Stomach (tissue), 9 donors: ENCODE measurements around the gene GSTCD. TPM values are rescaled to one million over a fixed set of nuclear protein-coding genes. Genes with fewer than 3 reads are reported as not detected.
"Not testable (repeated sequence)": the region's sequence is repeated elsewhere in the genome, so short reads cannot be mapped to it uniquely, and the experiment has no call there.

ENCODE experiments used
- DNase-seq, 2 donors: peaks; one replicate each; pipeline versions ENCODE4 v3.0.0 to v3.0.0-alpha.2; 2013 to 2019
- H3K27ac ChIP-seq, 5 donors: fragments of 200-600 bp in 4 of 5; sonication (generic) in 4 of 5; one replicate each; pipeline ENCODE4 v1.5.1; 2013 to 2019; ENCODE audit warnings: mild to moderate bottlenecking in 1 of 5, moderate library complexity in 1 of 5
- H3K27me3 ChIP-seq, 3 donors: fragments of 200-600 bp; sonication (generic); one replicate each; pipeline ENCODE4 v1.5.1; 2017 to 2019; ENCODE audit warnings: mixed run types in 1 of 3
- H3K36me3 ChIP-seq, 4 donors: fragments of 200-600 bp; sonication (generic); 1 replicate in 3 of 4; 2 replicates in 1 of 4; pipeline ENCODE4 v1.5.1; 2016 to 2019
- H3K4me1 ChIP-seq, 4 donors: fragments of 200-600 bp; sonication (generic); one replicate each; pipeline ENCODE4 v1.5.1; 2016 to 2019
- H3K4me3 ChIP-seq, 4 donors: fragments of 200-600 bp; sonication (generic) in 3 of 4; one replicate each; pipeline ENCODE4 v1.5.1; 2016 to 2019; ENCODE audit warnings: mild to moderate bottlenecking in 1 of 4
- H3K9me3 ChIP-seq, 4 donors: fragments of 200-600 bp; sonication (generic); one replicate each; pipeline ENCODE4 v1.5.1; 2016 to 2019
- EP300 ChIP-seq: sonication (generic); formaldehyde crosslinking; IDR thresholded peaks from one replicate; pipeline ENCODE4 v1.6.1; 2017; ENCODE audit warnings: antibody characterized with exemption
- POLR2A ChIP-seq, 4 donors: fragments of 450-650 bp; IDR thresholded peaks; one replicate each; pipeline ENCODE4 v1.6.1; 2016; ENCODE audit warnings: antibody characterized with exemption in 4 of 4, control low read depth in 2 of 4, mild to moderate bottlenecking in 1 of 4, moderate library complexity in 1 of 4
- POLR2AphosphoS5 ChIP-seq, 3 donors: sonication (generic); formaldehyde crosslinking; IDR thresholded peaks; one replicate each; pipeline ENCODE4 v1.6.1; 2016; ENCODE audit warnings: antibody characterized with exemption in 3 of 3
- WGBS, 5 donors: extraction: QIAGEN DNeasy Blood & Tissue Kit in 3 of 5; methylation state at CpG; one replicate each; pipeline versions ENCODE4 v1.1.5 to v1.1.7; 2013 to 2018; 5-methylcytosine and 5-hydroxymethylcytosine counted together
- intact Hi-C: fragments of 100-400 bp; cut with DNase I; formaldehyde crosslinking; loops from one replicate; pipeline ENCODE4 v1.15.1; 2023; ENCODE audit warnings: low total_unique reads
- polyA plus RNA-seq, 3 donors: library from polyadenylated mRNA; stranded (reverse); fragments of 200-250 nt; gene quantifications; one replicate each; pipeline ENCODE4 v1.2.3, GENCODE V29; 2013
- total RNA-seq, 5 donors: library from RNA; depleted of rRNA; stranded (reverse); fragments of >200 nt; gene quantifications; one replicate each; pipeline versions ENCODE4 v1.1.0 to v1.2.3, GENCODE V29; 2014 to 2016
- TF ChIP-seq, protein P1 (sequence below), 7 experiments: fragments of 450-650 bp in 4 of 7; fragments of 200-600 bp in 3 of 7; sonication (generic) in 3 of 7; IDR thresholded peaks; one replicate each; pipeline ENCODE4 v1.5.1; 2016 to 2019; ENCODE audit warnings: antibody characterized with exemption in 7 of 7, control low read depth in 2 of 7, mild to moderate bottlenecking in 1 of 7
- donor health status: healthy with polysubstance abuse.
- donor health status: Bipolar disorder and iron deficiency.
- donor health status: healthy.

Gene GSTCD
- total and polyA plus RNA-seq, 8 donors, result 1.6 to 129 (median 8.1) TPM

DNA sequence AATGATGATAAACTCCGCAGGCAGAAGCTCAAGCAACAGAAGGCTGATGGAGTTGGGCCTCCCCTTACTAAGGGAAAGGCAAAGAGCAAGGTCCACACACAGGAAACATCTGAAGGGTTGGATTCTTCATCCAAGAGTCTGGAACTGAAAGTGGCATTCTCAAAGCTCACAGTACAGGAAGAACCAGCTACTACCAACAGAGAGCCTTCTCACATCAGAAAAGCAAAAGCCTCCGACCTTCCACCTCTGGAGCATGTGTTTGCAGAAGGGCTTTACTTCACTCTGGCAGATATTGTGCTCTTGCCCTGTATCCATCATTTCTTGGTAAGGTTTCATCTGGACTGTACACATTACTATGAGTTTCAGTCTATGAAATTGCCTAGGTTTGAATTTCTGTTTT is 10.6 kb downstream of the GSTCD start:
- intact Hi-C loops, result no loop called here
- Histone ChIP-seq H3K27ac (no peak overlapping the region), H3K4me3 (no peak overlapping the region), H3K27me3 (no peaks in the 10 kb centered on the region), H3K36me3 (peaks cover 0 to 15% (median 10%) of the 10 kb centered on the region in 4 donors), H3K4me1 (peaks cover 0 to 12% (median 4%) of the 10 kb centered on the region in 4 donors), H3K9me3 (no peaks in the 10 kb centered on the region)
- TF ChIP-seq POLR2AphosphoS5 (IDR thresholded peaks at IDR 0.05) (no peak), POLR2A (IDR thresholded peaks at IDR 0.05) (no peak), EP300 (no peak)
- TF ChIP-seq, protein P1, sequence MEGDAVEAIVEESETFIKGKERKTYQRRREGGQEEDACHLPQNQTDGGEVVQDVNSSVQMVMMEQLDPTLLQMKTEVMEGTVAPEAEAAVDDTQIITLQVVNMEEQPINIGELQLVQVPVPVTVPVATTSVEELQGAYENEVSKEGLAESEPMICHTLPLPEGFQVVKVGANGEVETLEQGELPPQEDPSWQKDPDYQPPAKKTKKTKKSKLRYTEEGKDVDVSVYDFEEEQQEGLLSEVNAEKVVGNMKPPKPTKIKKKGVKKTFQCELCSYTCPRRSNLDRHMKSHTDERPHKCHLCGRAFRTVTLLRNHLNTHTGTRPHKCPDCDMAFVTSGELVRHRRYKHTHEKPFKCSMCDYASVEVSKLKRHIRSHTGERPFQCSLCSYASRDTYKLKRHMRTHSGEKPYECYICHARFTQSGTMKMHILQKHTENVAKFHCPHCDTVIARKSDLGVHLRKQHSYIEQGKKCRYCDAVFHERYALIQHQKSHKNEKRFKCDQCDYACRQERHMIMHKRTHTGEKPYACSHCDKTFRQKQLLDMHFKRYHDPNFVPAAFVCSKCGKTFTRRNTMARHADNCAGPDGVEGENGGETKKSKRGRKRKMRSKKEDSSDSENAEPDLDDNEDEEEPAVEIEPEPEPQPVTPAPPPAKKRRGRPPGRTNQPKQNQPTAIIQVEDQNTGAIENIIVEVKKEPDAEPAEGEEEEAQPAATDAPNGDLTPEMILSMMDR (IDR thresholded peaks at IDR 0.05), result no peak
- 49 to 80% (median 69%) methylated on average over 2 of the region's 2 CpGs for WGBS, 5 donors
- peak in 1 of 2 donors; percentile 34 for DNase-seq

DNA sequence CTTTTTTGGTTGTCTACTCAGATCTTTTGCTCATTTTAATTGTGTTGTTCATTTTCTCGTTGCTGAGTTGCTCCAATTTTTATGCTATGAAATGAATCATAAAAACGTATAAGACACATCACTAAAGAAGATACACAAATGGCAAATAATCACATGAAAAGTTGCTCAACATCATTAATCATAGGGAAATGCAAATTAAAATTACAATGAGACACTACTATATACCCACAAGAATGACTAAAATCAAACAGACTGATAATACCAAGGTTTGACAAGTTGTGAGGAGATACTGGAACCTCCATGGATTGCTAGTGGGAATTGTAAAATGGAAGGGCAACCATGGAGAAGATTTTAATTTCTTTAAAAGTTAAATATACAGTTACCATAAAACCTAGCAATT is 17.0 kb downstream of the GSTCD start:
- Histone ChIP-seq H3K4me3 (no peak overlapping the region), H3K27me3 (no peaks in the 10 kb centered on the region), H3K36me3 (peaks cover 0 to 36% (median 9%) of the 10 kb centered on the region in 4 donors), H3K4me1 (no peaks in the 10 kb centered on the region), H3K27ac (no peak overlapping the region), H3K9me3 (no peaks in the 10 kb centered on the region)
- intact Hi-C loops, result no loop called here
- no peak for DNase-seq
- 94 to 98% (median 96%) methylated on average over 2 of the region's 2 CpGs for WGBS, 5 donors
- TF ChIP-seq, protein P1 (IDR thresholded peaks at IDR 0.05), result no peak
- TF ChIP-seq EP300 (no peak), POLR2AphosphoS5 (IDR thresholded peaks at IDR 0.05) (no peak), POLR2A (IDR thresholded peaks at IDR 0.05) (no peak)

DNA sequence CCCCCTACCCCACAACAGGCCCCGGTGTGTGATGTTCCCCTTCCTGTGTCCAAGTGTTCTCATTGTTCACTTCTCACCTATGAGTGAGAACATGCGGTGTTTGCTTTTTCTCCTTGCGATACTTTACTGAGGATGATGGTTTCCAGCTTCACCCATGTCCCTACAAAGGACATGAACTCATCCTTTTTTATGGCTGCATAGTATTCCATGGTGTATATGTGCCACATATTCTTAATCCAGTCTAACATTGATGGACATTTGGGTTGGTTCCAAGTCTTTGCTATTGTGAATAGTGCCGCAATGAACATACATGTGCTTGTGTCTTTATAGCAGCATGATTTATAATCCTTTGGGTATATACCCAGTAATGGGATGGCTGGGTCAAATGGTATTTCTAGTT is 21.3 kb downstream of the GSTCD start:
- H3K27ac ChIP-seq, DNase-seq, H3K4me1 ChIP-seq, H3K4me3 ChIP-seq, H3K9me3 ChIP-seq, H3K27me3 ChIP-seq, intact Hi-C loops: not testable (repeated sequence)
- 96 to 100% (median 98%) methylated on average over 4 of the region's 4 CpGs for WGBS, 5 donors
- peaks cover 0 to 52% (median 20%) of the 10 kb centered on the region in 4 donors for H3K36me3 ChIP-seq

DNA sequence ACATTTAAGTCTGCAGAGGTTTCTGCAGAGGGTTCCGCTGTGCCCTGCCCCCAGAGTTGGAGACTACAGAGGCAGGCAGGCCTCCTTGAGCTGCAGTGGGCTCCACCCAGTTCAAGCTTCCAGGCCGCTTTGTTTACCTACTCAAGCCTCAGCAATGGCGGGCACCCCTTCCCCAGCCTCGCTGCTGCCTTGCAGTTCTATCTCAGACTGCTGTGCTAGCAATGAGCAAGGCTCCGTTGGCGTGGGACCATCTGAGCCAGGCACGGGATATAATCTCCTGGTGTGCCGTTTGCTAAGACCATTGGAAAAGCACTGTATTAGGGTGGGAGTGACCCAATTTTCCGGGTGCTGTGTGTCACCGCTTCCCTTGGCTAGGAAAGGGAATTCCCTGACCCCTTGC is 26.6 kb downstream of the GSTCD start:
- H3K4me3 ChIP-seq, H3K27ac ChIP-seq, DNase-seq, H3K4me1 ChIP-seq, intact Hi-C loops, H3K27me3 ChIP-seq: not testable (repeated sequence)
- Histone ChIP-seq H3K9me3 (peaks cover 0 to 39% (median 19%) of the 10 kb centered on the region in 4 donors), H3K36me3 (peaks cover 6 to 51% (median 34%) of the 10 kb centered on the region in 4 donors)
- WGBS, 5 donors, result 89 to 98% (median 97%) methylated on average over 10 of the region's 10 CpGs

DNA sequence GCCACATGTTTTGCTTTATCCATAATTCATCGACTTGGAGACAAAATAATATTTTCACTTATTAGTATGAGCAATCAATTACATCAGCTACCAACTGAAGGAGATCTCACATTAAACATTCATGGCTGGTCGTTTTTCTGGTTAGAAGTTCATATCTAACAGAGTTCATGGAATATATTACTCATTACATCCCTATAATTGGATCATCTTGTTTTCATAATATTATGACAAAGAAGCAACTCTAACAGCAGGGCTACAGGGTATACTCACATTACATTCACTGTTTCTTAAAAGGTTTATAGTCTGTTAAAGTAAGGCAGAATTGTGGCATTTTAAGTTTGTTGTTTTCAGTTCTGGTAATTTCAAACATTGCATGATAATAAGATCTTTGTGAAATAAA is 33.0 kb downstream of the GSTCD start:
- no peaks in the 10 kb centered on the region for H3K27me3 ChIP-seq
- H3K27ac ChIP-seq, result no peak overlapping the region
- no peak overlapping the region for H3K4me3 ChIP-seq
- 72 to 80% (median 75%) methylated on average over 2 of the region's 2 CpGs for WGBS, 5 donors
- no peaks in the 10 kb centered on the region for H3K4me1 ChIP-seq
- intact Hi-C loops, result no loop called here
- DNase-seq, result no peak
- TF ChIP-seq POLR2A (IDR thresholded peaks at IDR 0.05) (no peak), POLR2AphosphoS5 (IDR thresholded peaks at IDR 0.05) (no peak), EP300 (no peak)
- TF ChIP-seq, protein P1 (IDR thresholded peaks at IDR 0.05), result no peak
- H3K36me3 ChIP-seq, result peaks cover 0 to 26% (median 11%) of the 10 kb centered on the region in 4 donors
- peaks cover 0 to 21% (median 7%) of the 10 kb centered on the region in 4 donors for H3K9me3 ChIP-seq
